ENCODE measurements around the gene DCAF6.
"Not testable (repeated sequence)": the region's sequence is repeated elsewhere in the genome, so short reads cannot be mapped to it uniquely, and the experiment has no call there.

Gene DCAF6

DNA sequence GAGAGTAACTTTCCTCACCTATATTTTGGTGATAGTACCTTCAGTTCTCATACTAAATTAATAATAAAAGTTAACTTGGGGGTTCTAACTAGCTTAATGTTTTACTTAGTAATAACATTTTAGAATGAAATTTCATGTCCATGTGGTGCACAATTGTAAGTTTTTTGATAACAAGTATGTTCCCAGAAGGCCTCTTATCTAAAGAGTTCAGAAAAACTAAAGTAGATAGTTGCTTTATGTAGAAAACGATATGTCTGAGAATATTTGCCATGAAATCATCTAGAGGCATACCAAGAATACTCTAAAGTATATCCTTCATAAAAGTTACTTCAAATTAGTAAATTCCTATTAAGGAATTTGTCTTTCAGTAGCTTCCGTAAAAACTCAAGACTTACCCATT is 12.4 kb upstream of the DCAF6 start:
- no peak for DNase-seq

DNA sequence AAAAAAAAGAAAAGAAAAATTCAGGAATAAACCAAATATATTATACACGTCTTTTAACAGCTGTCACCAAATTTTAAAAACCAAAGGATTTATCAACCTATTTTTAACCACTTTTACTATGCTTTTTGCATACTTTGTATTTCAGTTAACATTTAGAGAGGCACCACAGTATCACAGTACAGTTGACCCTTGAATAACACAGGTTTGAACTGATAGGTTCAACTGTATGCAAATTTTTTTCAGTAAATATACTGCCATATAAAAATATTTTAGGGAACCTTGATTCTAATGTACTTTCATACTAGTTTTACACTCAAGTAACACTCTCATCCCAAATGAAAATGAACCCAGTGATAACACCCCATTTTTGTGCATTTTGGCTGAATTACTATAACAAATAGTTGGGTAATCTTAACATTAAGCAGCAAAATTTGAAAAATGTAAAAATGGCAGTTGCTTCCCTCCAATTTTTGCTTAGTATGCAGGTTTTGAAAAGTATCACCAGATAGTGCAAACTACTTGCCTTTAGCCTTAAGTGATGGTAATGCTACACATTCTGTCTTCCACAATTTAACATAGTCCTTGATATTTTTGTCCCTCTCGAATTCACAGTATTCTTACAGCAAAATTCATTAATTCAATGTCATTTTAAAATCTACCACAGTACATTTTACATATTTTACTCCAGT is 11.8 kb upstream of the DCAF6 start:
- DNase-seq, result no peak

DNA sequence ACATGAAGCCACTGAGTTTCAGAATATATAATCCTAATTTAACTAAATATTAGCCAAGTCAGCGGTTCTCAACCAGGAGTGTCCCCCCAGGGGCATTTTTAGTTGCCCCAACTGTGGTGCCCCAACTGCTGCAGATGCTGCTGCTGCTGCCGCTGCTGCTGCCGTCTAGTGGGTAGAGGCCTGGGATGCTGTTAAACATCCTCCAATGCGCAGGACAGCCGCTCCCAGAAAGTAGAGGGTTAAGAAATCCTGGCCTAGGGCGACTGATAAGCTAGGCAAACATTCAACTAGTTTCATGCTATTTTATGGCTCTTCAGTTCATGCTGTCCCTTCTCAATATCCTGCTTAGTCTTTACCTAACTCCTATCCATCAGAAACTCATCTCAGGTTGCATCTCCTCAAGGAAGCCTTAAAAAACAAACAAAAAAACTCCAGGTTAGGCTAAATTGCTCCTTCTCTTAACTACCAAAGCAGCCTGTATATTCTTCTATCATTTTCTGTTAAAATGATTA is 9.9 kb upstream of the DCAF6 start:
- DNase-seq, result no peak

DNA sequence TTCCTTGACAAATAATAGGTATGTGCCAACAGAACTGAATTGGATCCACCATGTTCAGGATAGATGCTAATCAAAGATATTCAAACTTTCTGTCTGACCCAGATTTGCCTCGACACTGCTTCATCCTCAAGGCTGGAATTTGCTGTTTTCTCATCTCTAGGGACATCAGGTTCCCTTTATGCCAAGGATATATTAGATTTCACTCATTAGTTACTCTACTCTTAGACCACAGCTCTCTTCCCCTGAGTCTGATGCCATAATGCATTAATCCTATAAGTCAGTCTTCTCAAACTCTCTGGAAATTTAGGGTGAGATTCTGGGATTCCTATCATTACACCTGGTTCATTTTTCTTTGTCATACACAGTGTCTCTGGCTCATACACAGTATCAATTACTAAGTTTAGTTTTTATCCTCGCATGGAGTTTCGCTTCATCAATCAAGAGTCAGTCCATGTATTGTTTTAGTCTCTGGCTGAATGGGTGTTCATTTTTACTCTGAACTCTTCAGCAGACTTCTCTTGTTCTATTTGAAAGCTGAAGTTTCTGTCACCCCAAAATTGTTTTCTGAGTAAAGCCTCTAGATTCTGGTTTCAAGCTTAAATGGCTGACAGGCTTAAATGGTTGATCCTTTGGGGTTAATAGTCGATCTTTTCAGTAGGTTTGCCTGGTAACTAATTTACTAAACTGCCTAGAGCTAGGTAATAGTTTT is 9.3 kb upstream of the DCAF6 start:
- DNase-seq, result no peak

DNA sequence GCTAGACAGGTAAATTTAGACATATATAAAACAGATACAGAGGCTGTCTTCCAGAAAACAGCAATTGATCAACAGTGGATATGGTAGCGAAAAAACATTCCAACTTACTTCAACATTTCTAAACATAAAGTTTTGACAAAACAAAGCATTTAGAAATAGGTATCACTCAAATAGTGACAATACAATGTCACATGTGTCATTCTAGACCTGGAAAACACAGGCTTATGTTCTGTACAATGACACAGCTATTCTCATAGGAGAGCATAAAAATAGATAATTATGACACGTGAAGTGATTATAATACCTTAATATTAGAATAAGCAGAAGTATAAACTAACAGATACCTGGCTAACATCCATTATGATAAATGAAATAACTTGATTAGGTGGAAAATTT is 8.0 kb upstream of the DCAF6 start:
- no peak for DNase-seq

DNA sequence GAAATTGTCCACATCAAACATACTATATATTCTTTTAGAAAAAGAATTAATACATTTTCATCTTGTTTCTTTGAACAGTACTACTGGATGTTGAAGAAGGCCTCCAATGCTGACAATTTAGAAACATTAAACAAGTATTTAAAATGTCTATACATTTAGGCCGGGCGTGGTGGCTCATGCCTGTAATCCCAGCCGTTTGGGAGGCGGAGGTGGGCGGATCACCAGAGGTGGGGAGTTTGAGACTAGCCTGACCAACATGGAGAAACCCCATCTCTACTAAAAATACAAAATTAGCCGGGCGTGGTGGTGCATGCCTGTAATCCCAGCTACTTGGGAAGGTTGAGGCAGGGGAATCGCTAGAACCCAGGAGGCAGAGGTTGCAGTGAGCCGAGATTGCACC is 7.6 kb upstream of the DCAF6 start:
- not testable (repeated sequence) for DNase-seq

DNA sequence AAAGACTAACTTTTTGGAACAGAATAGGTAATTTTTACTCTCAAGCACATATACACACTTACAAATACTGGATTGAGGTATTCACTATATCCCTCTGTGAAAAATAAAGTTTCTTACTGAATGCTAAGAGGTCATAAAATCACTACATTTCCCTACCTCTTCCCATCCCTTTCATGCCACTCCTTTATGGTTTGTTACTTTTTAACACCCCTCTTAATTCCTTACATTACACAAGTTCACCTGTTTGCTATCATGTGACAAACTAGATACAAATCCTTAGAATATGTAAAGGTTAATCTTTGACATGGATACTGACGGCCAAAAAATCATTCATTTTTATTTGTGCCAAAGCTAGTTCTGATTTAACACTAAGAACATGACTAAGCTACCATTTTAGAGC is 6.8 kb upstream of the DCAF6 start:
- no peak for DNase-seq

DNA sequence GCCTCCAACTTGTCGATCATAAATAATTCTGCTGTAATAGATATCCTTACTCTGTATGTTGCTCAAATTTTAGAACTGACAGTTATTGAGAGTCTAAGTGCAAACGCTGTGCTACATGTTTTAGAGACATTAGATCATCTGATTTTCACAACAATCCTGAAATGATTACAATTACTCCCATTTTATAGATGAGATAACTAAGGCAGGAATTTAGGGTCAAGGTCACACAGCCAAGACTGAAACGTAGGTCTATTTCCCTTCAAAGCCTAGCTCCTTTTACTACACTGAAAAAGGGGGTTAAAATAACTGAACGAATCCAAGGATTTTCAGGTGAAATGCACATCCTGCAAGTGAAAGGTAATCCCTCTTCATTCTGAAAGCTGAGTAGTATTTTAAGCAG is 2.7 kb upstream of the DCAF6 start:
- no peak for DNase-seq

DNA sequence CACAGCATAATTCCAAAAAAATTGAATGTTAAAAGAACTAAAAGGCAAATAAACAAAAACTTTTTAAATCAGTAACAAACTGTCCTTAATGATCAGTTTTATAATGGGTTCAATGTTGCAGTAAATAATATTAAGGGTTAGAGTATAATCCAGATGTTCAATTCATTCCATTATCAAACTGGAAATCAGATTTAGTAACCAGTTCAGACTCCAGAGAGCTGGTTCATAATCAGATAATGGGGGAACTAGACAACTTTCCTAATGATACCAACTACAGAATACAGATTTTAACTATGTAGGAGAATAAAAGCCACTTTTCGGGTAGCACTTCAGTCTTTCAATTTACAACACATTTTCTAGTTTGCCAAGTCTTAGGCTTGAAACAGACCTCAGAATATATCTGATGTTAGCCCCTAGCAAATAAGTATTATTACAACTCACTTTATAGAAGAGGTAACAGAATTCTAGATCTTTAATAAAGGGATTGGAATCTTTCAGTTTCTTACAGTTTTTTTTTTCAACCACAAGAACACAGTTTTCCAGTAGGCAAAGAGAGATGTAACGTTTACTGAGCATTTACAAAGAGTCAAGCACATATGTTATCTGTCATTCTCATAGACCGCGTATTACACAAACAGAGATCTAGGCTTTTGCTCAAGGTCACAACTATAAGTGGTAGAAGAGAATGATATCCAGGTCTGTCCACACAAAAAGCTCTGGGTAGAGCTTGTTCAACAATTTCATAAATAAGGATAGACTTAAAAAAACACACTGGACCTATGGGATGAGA is 1.9 kb upstream of the DCAF6 start:
- no peak for DNase-seq

DNA sequence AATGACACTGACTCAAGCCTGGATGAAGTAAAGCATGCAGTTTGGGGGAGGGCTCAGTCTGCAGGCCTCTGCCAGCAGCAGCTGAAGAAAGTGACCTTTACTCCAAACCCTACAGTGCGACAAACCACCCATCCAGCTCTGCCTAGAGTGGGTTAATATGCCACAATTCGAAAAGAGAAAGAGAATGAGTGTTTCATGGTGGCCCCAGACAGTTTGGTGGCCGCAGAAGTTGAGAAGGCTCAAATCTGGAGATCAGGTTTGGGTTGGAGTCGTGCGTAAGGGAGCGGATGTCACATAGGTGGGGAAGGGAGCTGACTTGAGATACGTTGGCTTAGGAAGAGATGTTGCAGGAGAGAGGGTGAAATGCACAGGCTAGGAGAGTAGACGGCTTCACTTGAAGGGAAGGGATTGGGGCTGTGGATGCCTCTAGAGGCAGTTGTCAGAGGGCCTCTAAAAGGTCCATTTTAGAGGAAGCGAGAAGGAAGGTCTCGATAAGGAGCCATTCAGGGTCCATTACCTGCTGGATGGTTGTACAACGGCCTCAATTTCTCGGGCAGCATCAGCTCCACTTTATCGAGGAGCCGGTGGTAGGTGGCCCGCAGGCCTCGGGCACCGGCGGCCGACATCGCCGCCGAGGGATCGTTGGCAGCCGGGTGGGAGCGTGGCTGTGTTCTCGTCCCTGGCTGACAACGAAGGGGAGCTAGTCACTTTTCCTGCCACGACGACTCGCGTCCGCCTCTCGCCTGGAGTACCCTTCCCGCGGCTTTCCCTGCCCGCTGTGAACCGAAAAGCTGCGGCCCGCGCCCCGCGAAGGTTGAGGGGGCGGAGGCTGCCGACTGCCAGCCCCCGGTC is 1.0 kb upstream of the DCAF6 start:
- peak; percentile 74 for DNase-seq

DNA sequence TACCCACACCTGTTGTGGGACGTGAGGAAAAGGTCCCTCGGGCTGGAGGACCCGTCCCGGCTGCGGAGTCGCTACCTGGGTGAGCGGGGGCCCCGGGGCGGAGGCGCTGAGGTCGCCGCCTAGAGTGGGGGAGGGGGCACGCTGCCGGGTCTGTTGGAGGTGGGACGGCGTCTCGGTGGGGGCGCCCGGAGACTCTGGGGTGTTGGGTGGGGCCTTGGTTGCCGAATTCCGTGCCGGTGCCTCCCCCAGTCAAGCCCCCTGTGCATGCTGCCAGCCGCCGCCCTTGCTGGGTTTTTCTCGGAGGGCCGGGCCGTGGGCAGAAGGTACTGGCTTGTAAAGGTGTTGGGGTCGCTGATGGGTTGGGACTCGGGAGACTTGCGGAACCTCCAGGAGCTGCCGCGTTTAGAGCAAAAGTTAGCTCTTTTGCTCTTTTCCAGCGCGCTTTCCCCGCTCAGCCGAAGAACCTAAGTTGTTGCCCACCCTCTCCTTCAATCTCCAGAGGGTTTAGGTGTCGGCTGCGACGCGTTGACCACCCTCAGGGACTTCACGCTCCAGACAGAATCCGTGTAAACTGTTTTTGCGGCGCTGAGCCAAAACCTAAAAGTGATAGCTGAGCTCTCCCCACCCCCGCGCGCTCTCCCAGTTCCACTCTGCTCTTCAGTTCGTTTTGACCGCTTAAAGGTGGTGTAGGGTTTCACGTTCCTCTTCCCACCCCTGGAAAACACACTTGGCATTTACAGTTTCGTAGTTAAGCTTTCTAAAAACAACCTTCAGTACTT is 636 bp downstream of the DCAF6 start, which contains the start of gene MPC2:
Gene MPC2, minus strand, starts transcription at position 143 of the 779 bp plus-strand sequence. CDS start 1,231 bp downstream, outside the sequence.
- DNase-seq, result peak; percentile 53

DNA sequence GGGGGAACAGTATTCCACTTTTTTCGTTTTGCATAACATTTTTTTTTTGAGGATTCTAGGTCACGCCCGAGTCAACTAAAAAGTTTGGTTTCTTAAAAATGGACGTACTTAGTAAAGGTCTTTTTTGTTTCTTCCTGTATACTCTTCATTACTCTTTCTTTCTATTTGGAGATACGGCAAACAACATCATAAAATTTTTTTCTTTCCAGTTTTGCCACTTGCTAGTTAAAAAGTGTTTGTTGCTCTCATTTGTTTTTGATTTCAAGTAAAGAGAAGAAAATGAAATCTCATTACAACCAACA is 1.2 kb downstream of the DCAF6 start:
- DNase-seq, result no peak

DNA sequence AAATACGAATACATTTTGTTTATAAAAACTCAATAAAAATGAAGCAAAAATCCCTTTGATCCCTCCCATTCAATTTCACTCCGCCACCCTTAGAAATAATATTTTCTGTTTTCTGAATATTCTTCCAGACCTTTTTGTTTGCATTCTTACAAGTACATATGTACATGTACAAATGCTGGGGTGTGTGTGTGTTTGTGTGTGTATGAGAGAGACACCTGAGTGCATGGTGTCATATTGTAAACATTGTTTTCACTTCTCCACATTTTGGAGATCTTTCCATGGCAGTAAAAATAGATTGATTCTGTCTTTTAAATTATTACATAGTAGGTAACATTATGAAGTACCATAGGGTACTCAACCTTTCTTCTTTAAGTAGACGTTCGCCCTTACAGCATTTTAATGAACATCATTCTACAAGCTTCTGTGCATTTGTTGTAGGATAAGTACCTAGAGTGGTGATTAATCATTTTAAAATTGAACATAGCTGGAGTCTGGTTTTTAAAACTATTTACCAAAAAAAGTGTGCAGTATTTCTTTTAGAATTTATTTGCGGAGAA is 1.7 kb downstream of the DCAF6 start:
- DNase-seq, result no peak

DNA sequence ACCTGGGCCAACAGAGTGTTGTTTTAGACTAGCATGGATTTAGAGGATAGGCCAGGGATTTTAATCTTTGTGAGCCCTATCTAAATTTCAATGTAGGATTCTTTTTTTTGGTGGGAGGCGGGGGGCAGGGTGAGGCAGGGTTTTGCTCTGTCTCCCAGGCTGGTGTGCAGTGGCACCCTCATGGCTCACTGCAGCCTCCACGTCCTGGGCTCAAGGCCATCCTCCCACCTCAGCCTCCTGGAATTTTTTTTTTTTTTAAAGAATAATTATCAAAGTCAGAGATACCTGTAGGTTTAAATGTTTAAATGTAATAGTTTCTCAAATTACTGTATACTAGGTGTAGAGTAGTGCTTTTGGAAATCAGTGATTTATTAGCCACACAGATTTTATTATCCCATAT is 3.8 kb downstream of the DCAF6 start:
- no peak for DNase-seq

DNA sequence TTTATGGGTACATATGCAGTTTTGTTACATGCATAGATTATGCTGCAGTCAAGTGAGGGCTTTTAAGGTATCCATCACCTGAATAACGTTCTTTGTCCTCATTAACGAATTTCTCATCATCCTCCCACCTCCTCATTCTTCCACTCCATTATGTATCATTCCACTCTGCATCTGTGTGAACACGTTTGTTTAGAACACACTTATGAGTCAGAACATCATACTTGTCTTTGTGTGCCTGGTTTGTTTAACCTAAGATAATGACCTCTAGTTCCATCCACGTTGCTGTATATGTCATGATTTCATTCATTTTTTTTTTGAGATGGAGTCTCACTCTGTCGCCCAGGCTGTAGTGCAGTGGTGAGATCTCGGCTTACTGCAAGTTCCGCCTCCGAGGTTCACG is 7.1 kb downstream of the DCAF6 start:
- DNase-seq, result no peak

DNA sequence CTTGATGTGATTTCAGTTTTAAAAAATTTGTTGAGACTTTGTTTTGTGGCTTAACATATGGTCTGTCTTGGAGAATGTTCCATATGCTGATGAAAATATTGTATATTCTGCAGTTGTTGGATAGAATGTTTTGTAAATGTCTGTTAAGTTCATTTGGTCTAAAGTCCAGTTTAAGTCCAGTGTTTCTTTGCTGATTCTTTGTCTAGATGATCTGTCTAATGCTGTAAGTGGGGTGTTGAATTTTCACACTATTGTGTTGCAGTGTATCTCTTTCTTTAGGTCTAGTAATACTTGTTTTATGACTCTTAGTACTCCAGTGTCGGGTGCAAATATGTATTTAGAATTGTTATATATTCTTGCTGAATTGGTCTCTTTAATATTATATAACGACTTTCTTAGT is 11.2 kb downstream of the DCAF6 start:
- DNase-seq, result no peak

DNA sequence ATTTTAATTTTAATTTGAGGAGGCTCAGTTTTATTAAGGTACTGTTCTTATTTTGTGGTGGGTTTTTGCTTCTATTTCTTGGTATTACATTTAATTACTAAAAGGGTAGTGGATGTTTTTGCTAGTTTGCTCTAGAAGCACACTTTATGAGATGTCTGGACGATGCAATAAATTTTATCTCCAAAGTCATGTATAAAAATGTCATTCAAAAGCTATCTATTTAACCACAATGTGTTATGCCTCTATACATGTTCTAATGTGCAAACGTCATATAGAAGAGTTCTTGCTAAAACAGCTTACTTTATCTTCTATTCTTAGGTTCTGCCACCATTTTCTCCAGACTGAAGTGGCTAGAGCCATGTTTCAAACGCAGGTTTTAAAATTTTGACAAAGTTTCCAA is 13.3 kb downstream of the DCAF6 start:
- no peak for DNase-seq

DNA sequence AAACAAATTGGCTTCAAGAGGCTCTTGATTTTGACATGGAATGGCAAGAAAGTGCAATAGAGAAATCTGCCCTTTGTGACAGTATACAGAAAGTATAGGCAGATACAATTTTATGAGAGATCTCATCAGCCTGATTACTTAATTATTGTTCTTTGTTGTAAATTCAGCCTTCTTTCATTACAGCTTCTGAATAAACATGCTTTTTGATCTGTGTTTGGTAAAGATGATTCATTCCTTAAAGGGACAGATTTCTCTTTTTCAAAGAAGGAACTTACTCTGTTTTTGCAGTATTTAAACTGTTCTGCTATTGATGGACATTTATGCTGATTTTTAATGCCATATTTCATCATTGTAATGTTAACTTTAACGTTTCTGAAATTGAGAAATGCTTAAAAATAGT is 14.1 kb downstream of the DCAF6 start:
- DNase-seq, result no peak

DNA sequence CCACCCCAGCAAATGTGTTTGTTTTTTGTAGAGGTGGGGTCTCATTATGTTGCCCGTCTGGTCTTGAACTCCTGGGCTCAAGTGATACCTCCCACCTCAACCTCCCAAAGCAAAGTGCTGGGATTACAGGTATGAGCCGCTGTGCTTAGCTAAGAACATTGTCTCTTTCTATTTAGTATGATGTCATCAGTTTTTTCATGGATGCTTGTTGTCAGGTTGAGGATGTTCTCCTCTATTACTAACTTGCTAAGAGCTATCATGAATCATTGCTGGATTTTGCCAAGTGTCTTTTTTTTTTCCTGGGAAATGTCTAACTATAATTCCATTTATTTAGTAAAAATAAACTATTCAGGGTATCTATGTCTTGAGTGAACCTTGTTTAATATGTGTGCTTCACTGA is 19.4 kb downstream of the DCAF6 start:
- DNase-seq, result no peak

DNA sequence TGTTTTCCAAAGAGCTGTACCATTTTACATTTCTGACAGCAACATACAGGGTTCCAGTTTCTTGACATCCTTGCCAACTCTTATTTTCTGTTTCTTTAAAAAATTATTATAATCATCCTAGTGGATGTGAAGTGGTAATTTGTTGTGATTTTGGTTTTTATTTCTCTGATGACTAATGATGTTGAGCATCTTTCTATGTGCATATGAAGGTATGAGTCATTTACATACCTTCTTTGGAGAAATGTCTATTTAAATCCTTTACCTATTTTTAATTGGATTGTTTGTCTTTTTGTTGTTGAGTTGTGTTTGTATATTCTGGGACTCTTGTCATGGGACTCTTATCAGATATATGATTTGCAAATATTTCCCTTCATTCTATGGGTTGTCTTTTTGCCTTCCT is 21.2 kb downstream of the DCAF6 start:
- DNase-seq, result no peak

DNA sequence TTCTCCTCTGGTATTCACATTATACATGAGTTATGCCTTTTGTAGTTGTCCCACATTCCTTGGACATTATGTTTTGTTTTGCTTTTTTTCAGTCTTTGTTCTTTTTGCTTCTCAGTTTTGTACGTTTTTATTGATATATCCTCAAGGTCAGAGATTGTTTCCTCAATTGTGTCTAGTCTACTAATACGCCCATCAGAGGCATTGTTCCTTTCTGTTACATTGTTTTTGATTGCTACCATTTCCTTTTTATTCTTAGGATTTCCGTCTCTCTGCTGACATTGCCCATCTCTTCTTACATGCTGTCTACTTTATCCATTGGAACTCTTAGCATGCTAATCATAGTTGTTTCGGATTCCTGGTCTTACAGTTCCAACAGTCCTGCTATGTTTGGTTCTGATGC is 28.2 kb downstream of the DCAF6 start:
- no peak for DNase-seq

DNA sequence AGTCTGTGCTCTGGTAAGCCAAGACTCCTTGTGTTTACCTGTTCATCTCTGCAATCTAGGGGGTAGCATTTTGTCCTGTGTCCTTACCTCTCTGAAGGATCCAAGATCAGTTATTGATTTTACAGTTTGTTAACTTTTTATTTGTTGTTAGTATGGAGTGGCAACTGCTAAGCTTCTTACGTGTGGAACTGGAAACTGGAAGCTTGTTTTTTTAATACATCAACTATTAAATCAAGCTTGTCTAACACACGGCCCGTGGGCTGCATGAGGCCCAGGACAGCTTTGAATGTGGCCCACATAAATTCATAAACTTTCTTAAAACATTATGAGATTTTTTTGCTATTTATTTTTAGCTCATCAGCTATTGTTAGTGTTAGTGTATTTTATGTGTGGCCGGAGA is 29.6 kb downstream of the DCAF6 start:
- no peak for DNase-seq
